C1 segment of cervical spinal cord (tissue), 14 donors: ENCODE results near the gene SIRT2.
A peak's percentile ranks its signal among the peaks of the same experiment; 100 is the strongest.

Experiments
- DNase-seq, 14 donors: peaks; one replicate each; lab custom pipeline; 2025; lab: John Stamatoyannopoulos, UW

Gene SIRT2

DNA sequence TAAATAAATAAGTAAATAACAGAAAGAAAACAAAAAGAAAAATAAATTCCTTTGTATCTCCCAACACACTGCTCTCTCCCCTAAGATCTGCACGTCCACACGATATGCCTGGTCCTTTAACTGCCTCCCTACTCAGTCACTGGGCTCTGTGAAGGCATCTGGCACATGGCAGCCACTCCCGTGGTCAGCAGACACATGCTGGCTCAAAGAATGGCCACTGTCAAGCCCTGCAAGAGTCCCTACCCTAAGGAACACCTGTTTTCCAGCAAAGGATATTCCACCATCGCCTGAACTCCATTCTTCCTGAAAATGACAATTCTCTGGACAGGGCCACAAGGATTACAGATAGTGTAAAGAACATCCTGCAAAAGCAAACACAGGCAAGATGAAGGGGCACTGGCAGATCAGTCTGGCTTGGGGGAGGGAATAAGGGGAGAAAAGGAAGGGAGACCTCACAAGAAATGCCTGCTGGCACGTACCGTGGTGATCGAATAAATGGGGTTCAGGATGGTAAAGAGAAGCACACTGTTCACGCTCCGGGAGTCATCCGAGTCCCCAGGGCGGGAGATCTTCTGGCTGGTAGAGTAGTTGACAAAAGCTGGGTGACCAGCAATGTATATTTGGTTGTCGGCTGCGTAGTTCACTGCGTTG lies 53.9 kb downstream of the SIRT2 start:
- DNase-seq = no peak

DNA sequence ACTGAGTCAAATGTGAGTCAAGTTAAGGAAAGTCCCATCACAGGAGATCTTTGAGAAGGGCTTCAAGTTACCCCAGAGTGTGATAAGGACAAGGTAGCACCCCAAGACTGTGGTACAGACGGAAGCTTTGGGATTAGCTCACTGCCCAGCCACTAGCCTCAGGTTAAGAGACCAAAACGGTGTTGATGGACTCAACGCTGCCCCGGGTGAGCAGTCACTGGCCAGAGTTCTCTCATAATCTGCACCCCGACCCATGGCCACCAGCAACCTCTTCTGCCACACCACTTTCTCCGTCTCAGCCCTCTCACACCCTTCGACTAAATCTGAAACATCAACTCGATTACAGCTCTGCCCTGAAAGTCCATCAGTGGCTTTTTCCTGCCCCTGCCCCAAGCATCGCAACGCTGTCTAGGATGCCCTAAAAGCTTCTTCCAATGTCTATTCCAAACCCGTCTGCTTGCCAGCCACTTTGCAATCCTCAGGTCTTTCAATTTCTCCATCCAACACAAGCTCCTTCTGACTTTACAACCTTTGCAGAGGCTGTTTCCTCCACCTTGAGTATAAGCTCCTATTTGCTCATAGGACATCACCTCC lies 55.2 kb downstream of the SIRT2 start:
- no peak for DNase-seq

- no peak for DNase-seq
Observed at GRCh38 chr19:38843175-38843758, 56.2 kb downstream of the SIRT2 start.

GRCh38 chr19:38842439-38843174 lies 56.8 kb downstream of the SIRT2 start:
- no peak for DNase-seq

DNA sequence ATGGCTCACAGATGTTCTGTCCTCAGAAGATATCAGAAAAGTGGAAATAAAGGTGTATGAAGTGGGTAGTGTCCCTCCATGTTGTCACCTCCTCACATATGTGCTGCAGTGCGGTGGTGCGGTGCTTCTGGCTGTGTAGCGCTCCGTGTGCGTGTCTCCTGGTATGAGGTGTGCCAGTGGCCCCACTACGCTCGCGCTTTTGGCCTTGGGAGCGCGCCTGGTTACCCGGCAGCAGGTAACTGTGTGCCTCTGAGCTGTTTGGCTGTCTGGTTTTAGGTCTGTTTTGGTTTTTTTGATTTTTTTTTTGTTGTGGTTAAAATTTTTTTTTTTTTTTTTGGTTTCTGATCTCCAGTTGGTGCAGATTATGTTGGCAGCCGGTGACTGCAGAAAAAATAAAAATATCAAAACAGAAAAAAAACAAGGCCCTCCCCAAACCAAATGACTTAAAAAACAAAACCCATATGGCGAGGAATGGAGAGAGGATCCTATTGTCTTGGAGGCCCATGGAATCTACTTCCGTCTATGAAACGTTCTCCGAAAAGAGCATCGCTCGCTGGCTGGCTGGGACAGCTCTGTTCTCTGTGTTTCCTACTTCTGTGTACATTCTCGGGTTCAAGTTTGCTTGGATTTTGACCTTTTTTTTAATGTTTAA lies 57.5 kb downstream of the SIRT2 start:
- DNase-seq = no peak

DNA sequence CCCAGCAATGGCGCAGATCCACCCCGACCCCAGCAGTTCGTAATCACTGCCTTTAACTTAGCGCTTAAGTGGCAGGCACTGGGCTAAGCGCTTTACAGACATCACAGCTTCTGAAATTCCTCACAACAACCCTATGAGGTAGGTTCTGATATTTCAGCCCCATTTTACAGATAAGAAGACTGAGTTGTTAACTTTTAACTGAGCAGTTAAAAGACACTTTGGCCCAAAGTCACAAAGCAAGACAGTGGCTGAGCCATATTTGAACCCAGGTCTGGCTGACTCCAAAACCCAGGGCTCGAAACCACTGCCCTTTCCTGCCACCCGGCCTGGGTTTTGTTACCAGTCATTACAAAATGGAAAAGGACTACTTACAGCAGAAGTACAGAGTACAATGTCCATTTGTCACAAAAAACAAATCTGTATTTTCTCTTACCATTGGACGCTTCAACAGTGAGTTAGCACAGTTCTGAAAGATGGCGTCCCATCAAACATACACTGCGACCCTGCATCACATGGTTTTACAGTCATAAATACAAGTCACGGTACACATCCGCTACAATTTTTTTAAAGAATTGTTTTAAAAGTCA lies 58.1 kb downstream of the SIRT2 start:
- no peak for DNase-seq

DNA sequence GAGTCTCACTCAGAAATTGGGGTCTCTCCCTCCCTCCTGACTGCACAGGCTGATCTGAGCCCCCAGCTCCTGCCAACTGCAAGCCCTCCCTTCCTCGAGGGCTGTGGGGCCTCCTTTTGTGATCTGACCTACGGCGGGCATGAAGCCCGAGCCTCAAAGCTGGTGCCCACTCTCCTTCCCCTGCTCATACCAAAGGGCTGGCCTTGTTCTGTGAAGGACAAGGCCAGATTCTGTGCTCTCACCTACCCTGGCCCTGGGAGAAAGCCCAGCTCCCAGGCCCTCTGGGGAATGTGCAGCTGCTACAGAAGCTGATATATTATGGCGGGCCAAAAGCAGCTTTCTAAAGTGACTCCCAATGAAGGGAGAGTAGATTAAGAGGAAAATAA lies 58.8 kb downstream of the SIRT2 start:
- DNase-seq = no peak

- DNase-seq = no peak
Observed at GRCh38 chr19:38839816-38840582, 59.4 kb downstream of the SIRT2 start.

DNA sequence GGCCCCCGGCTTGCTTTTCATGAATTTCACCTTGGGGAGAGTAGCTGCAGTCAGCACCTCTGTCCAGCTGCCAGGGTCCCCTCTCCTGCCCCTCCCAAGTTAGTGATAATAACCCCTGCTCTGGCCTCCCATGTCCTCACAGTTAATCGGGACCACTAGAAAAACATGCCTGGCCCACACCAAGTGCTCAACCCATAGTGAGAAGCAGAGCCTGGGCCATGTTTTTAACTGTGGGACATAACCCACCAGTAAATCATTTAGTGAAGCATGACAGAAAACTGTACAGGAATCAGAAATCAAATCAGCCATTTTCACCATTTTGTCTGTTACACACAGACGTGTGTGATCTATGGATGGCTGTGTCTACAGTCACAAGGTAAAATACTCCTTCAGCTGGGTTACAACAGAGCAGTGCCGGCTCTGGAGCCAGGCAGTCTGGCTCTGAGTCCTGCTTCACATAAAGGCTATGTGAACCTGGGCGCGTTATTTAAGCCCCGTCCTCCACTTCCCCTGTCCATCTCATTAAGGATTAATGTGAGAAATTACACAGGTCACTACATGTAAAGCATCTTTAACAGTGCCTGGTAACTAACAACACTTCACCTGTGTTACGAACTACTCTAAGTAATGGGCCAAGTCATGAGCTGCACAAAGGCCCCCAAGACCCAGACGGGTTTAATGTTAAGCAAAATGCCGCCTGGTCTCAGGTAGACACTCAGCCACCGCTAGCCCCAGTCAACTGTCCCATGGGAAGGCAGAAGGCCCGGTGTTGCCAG lies 60.2 kb downstream of the SIRT2 start:
- DNase-seq = no peak

GRCh38 chr19:38838208-38838985 lies 61.0 kb downstream of the SIRT2 start:
- no peak for DNase-seq

- DNase-seq = no peak
Observed at GRCh38 chr19:38837656-38838121, 61.7 kb downstream of the SIRT2 start.

DNA sequence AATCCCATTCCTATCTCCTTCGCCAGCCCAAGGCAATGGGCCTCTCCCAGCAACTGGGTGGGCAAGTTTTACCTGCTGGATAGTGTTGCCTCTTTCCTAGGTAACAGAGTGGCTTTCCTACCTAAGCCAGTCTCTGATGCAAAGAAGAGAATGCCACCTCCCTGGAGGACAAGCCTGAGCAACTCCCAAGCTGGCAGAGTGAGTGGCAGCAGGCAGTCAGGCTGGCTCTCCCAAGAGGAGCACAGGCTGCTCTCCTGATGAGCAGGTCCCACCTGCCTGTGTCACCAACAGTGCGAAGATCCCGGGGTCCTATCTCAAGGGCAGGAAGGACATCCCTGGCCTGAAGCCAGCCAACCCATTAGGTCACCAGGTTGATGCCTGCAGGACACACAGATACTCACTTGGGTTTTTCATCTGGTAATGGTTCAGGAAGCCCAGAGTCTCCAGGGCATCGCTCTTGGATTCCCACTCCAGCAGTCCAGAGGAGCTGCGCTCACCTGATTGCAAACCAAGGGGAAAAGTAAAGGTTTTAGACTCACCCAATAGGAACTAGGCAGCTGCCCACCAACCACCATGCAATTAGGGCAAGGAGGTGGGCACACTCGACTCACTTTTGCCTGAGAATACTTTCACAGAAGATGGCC lies 62.3 kb downstream of the SIRT2 start:
- no peak for DNase-seq

DNA sequence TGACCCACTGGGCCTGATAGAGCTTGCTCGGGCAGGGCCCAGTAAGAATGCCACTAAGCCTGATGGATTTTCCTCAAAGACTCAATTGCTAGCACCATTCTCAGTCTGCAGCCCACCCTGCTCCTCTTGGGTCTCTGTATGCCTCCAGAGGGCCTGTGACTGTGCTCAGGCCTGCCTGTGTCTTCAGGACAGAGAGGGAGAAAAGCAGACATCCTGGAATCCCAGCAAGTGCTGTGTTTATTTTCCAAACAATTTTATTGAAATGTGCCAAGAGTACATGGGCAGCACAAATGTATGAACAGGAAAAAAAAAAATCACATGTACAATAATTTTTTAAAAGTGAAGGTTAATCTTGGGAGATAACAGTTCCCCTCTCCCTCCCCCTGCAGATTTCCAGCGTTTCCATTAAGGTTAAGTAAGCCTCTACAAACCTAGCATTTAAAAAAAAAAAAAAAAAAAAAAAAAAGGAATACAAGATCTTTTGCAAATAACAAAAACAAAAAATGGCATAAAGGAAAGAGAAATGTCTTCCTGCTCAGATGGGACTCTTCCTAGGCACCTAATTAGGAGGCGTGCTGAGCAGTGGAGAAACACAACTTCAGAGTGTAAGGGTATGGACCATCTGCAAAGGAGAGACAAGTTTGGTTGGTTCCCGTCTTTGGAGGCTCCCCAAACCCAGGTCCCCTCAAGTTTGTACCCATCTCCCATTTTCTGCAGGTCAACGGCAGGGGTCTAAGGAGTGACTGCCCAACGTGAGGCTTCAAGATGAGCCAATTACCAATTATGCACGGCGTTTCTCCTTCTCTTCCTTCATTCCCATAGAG lies 63.0 kb downstream of the SIRT2 start:
- DNase-seq = no peak

GRCh38 chr19:38834590-38834989 lies 64.8 kb downstream of the SIRT2 start:
- DNase-seq = no peak

DNA sequence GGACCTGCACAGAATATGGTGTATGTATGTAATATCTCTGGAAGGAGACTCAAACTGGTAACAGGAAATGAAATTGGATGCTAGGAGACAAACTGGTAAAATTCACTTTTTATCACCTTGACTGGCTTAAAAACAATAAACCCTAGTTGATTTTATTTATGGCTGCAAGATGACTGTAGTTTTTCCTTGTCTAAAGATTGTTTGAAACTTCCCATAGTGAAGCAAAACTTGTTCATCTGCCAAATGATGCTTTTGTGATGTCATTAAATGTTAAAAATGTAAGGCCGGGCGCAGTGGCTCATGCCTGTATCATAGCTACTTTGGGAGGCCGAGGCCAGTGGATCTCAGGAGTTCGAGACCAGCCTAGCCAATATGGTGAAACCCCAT lies 65.3 kb downstream of the SIRT2 start:
- DNase-seq = no peak

- no peak for DNase-seq
Observed at GRCh38 chr19:38833092-38833425, 66.4 kb downstream of the SIRT2 start.

DNA sequence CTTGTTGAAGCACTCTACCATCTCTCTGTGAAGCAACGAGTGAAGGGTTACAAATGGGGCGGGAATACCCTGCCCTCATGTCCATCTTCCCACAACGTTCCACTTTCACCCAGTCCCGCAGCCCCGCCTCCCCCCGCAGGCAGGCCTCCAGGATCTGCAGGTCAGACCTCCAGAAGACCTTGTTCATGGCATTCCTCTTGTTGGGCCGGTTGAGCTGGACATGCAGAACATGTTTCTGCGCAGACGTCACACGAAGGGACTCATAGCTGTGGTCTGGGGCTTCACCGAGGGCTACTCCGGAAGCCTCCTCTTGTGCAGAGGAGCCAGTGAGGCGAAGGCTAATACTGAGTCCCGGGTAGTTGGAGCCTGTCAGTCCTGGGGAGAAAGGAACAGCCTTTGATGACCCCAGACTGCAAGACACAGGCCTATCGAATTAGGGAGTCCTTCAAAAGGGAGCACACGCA lies 68.2 kb downstream of the SIRT2 start:
- peak in 6 of 14 donors; percentile 22 to 62 (median 42) for DNase-seq
